GM20431 (cell line): Measurements from ENCODE around the gene WNT7B.

Source experiments
- in situ Hi-C: fragments of 300-500 bp; cut with MseI, MboI; formaldehyde crosslinking; loops from one replicate; pipeline ENCODE4 v1.15.0; 2020; ENCODE audit warnings: low sequenced_read_pairs; ENCODE audit not compliant: unreplicated experiment

WNT7B gene

DNA sequence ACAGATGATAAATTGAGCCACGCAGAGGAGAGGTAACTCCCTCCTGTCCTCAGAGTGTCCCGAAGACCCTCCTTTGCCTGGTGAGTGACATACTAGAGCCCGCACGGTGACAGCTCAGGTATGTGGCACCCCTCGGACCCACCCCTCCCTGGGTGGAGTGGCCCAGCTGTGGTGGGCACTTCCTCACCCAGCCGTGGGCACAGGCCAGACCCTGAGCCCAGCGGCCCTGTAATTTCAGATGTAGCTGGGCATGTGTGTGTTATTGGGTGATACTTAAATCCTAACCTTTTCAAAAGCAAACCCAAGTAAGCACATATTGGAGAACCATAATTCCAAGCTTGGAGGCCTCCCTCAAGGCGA, 93.2 kb downstream of the WNT7B start:
- in situ Hi-C loops, result no loop called here

DNA sequence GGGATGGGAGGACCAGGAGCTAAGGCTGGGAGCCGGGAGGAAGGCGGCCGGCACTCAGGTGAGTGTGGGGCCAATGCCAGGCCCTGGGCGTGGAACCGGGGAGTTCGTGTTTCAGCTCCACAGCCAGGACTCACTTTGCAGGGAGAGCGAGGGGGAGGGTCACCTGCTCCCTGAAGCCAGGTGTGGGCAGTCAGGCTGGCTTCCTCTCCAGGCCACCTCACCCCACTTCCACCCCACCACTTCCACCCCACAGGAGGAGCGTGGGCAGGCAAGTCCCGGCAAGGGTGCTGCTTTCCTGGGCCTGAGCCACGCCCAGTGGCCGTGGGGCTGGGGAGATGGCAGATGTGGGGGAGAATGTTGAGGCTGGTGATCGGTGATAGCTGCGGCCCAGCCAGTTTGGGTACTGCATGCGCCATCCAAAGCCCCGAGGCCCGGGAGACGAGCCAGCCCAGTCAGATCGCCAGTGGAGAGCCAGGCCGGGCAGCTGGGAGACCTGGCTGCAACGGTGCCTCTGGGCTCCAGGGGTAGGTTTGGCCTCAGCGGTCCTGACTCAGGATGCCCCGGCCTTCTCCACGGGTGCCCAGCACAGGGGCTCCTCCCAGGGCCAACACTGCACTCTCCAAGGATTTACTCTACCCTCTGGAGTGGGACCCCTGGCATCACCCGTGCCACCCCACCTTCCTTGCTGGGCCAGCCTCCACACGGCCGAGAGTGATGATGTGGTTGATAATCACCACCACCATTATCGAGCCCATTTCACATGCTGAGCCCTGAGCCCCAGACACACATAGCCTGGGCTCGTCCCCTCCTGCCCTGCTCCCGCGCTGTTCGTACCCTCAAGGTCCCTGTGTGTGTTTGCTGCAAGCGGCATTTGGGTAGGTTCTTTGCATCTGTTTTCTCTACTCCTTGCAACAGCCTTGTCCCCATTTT, 93.8 kb downstream of the WNT7B start:
- in situ Hi-C loops, result no loop called here

DNA sequence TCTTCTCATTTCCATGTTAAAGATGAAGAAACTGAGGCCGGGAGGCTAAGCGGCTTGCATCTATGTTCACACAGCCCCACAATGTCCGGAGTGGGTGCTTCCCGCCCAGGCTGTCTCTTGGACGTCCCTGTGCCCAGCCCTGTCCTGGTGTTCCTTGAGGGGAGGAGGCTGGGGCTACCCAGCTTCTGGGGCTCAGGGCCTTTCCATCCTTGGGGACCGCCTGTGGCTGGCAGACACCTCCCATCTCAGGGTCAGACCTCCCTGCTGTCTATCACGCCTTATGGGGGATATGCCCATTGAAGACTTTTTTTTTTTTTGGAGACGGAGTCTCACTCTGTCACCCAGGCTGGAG, 95.5 kb downstream of the WNT7B start:
- in situ Hi-C loops, result no loop called here

DNA sequence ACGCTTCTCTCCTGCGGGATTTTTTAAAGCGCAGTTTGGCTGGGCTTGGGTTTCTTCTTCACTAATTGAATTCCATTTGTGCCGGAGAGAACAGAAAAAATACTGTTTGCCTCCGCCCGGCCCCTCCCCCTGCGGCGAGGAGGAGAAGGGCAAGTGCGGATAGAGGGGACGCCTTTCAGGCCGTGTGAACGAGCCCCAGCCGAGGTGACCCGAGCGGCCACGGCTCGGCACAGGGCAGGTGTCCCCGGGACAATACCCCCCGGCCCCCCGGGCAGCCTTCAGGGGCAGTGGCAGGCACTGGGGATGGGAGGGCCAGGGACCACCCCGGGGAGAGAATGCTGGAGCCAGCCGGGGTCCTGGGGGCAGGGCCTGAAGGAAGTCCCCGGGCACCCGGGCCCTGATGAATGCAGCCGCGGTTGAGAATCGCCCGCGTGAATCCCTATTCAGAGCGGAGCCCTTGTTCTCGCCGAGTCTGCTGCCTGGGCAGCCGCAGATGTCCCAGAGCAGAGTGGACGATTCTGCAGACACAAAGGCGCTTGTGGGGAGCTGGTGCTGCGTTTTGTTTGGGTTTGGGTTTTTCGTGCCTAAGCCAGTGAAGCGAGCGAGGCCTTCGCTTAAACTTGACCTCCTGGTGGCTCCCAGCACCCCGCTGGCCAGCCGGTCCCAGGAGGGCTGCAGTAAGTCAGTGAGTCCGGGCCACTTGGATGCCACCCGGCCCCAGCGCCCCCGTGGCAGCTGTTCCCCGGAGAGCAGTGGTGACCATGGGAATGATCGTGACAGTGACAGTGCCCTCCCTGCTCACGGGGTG, 96.0 kb downstream of the WNT7B start:
- in situ Hi-C loops, result no loop called here

DNA sequence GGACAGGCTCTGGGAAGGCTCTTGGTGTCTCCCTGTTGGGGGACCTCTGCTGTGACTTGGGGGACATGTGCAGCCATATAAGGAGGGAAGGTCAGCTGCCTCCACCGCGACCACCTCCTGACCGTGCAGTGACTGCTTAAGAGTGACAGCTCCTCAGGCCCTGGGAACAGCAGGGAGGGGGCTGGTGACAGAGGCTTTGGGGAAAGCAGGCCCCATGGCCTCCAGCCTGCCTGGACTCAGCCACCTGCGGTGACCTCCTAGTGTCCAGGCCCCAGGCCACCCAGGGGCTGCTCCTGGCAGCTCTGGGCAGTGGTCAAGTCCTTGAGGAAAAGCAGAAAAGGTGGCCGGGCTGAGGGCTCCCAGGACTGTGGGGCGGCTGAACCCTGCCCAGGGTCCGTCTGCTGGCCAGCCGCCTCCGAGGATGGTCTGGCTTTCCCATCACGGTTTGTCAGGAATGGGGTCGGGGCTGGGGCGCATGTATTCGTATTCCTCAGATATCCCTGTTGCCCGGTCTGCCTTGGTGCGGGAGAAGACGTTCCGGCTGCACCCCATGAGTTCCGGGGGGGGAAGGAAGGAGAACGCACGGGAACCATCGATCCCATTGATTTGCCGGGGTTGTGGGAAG, 96.8 kb downstream of the WNT7B start:
- in situ Hi-C loops, result no loop called here

DNA sequence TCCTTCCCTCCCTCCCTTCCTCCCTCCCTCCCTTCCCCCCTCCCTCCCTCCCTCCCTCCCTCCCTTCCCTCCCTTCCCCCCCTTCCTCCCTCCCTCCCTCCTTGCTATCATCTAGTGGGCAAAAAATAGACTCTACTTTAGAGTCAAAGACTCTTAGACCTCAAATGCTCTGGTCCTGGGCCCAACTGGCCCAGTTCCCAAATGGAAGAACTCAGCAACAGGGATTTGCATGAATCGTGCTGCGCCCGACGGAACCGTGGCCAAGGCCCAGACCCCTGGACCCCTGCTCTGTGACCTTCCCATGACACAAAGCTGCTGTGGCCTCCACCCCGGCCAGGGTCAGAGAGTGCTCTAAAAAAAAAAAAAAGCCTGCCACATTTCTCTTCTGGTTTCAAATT, 97.4 kb downstream of the WNT7B start:
- in situ Hi-C loops, result no loop called here

DNA sequence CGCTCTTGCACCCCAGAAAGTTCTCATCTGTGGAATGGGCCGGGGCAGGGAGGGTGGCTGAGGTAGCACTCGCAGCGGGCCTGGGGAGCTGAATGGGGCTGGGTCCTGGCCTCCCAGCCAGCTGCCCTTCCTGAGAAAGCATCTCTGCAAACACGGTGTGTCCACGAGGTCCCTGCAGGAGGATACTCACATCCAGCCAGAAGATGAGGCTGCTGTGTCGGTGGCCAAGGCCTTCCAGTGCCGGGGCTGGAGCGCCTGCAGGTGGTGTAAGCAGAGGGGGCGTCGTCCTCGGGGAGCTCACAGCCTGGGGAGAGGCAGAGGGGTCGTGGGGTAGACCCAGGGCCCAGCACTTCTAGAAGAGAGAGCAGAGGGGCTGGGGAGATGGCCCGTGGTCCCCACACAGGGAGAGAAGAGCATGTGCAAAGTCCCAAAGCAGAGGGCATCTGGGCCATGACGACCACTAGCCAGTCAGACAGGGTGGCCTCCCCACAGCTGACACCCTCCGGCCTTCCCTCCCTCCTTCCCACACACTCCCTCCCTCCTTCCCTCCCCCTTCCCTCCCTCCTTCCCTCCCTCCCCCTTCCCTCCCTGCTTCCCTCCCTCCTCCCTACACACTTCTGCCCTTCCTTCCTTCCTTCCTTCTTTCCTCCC, 97.9 kb downstream of the WNT7B start:
- in situ Hi-C loops, result no loop called here

DNA sequence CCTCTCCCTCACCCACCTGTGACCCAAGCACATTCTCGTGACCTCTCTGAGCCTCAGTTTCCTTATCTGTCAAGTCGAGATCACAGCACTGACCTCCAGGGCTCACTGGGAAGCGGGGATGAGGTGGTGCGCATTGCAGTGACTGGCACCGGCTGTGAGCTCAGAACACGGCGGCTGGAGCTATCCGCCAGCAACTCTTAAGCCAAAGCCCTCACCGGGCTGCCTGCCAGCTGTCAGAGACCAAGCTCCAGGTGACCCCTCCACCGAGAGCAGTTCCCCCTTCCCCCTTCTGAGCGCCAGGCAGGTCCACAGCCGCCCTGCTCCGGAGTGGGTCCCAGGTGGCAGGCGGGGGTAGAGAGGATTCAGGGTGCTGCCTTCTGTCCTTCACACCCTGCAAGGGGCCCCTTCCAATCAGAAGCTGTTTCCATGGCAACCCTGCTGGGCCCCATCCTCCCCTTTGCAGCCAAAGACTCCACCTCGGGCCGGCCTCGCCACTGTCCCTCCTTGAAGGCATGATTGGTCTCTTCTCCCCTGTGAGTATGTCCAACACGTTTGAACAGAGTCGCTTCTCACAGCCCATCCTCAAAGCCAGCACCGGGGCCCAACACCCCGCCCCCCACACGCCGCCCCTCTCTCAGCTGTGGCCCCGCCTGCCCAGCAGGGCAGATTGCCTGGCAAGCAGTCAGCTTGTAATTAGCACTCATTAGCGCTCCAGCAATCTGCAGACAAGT, 98.7 kb downstream of the WNT7B start:
- in situ Hi-C loops, result no loop called here

DNA sequence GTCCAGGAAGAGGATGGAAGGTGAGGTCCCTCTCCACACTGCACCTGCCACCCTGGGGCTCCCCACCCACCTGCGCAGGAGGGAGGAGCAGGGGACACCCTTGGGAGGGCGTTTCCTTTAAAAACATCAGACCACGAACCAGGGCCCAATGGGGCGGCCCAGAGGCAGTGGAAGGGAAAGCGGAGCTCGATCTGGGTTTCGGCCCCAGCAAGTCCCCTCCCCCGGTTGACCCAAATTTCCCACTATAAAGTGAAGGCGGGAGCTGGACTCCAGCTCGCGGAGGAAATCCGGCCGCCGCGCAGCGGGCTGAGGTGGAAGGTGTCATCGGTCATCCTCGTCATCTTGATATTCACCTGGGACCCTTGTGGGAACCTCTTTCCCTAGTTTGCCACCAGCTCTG, 99.3 kb downstream of the WNT7B start:
- in situ Hi-C loops, result no loop called here

DNA sequence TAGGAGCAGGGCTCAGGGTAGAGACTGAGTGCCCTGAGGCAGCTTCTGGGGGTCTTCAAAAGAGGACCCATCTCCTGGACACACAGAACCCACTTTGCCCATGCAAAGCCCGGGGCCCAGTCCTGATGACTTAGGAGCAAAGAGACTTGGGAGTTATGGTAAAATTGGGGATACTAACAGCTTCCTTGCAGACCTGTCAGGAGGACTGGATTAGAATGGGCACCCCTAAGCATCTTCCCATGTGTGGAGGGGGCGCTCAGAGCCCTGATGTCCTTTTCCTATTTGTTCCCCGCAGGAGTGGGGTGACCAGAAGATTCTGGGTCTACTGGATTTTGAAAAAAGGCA, 100.0 kb downstream of the WNT7B start:
- in situ Hi-C loops, result no loop called here

DNA sequence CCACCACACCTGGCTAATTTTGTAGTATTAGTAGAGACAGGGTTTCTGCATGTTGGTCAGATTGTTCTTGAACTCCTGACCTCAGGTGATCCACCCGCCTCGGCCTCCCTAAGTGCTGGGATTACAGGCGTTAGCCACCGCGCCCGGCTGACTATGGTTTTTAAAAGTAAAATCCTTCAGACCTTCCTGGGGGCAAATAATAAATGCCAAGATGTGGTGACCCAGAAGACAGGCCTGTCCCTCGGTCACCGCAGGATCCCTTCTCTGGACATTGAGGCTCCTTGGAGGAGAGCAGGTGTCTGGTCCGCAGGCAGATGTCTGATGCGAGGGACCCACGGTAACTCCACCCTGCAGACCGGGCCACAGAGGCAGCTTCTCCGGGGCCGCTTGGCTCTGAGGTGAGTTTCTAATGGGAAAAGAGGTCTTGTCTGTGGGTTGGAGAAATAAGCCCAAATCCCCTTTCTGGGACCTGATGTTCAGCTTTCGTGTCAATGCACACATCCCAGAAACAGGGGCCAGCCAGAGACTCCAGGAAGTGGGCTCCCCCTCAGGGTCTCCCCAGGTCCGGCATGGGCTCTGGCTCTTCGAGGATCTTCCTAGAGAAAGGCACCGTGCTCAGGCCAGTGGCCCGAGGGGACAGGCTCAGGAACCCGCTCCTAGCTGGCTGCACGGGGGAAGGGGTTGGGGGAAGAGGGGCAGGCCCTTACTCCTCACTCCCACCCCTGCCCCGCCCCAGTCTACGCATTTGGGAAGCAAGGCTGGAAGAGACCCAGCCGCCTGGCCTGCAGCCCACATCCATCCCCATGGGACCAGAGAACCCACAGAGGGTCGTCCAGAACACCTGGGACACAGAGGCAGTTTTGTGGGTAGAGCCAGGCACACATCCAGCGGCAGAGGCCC, 100.6 kb downstream of the WNT7B start:
- in situ Hi-C loops, result no loop called here

DNA sequence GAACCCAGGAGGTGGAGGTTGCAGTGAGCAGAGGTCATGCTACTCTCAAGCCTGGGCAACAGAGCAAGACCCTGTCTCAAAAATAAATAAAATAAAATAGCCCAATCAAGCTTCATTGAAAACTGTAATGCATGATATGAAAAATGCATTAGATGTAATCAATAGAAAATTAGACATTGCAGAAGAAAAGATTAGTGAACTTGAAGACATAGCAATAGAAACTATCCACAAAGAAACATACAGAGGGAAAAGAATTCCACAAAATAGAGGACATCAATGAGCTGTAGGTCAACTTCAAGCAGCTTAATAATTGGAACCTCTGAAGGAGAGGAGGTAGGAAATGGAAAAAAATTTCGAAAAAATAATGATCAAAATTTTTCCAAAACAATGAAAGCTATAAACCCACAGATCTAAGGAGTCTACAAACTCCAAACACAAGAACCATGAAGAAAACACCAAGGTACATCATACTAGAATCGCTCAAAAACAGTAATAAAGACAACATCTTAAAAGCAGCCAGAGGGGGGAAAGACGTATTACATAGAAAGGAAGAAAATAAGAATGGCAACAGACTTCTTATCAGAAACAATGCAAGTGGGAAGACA, 104.2 kb downstream of the WNT7B start:
- in situ Hi-C loops, result no loop called here

DNA sequence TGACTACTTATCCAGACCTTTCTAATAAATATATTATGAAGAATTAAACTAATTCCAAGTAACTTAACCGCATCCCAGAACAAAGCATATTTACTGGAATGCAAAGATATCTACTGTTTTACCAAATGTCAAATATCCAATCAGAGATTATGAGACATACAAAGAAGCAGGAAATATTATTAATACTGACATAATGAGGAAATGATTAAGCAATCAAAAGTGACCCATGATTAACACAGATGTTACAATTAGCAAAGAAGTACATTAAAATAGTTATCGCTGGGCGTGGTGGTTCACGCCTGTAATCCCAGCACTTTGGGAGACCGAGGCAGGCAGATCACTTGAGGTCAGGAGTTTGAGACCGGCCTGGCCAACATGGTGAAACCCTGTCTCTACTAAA, 105.2 kb downstream of the WNT7B start:
- in situ Hi-C loops, result no loop called here
